Fibroblast of lung (primary cell): ENCODE results near the gene GNAT3. TPM values are rescaled to one million over a fixed set of nuclear protein-coding genes. Genes with fewer than 3 reads are reported as not detected.

Experiments used
- DNase-seq, 2 donors: peaks; one replicate each; pipeline versions ENCODE4 v3.0.0 to v3.0.0-alpha.2; 2010; ENCODE audit warnings: low read depth in 2 of 2
- H2AFZ ChIP-seq: 2 replicates; pipeline ENCODE4 v1.5.1; 2012; ENCODE audit warnings: low read length, control low read depth, inconsistent platforms
- H3K27ac ChIP-seq: 2 replicates; pipeline ENCODE4 v1.5.1; 2011; ENCODE audit warnings: low read length, control low read depth; ENCODE audit not compliant: insufficient read depth
- H3K27me3 ChIP-seq: 2 replicates; pipeline ENCODE4 v1.5.1; 2011; ENCODE audit warnings: mild to moderate bottlenecking, low read length; ENCODE audit not compliant: control insufficient read depth, insufficient read depth
- H3K36me3 ChIP-seq: 2 replicates; pipeline ENCODE4 v1.5.1; 2011; ENCODE audit warnings: low read length; ENCODE audit not compliant: control insufficient read depth, insufficient read depth
- H3K4me1 ChIP-seq: 2 replicates; pipeline ENCODE4 v1.5.1; 2011; ENCODE audit warnings: low read length; ENCODE audit not compliant: control insufficient read depth, insufficient read depth; ENCODE audit errors: extremely low read depth
- H3K4me2 ChIP-seq: 2 replicates; pipeline ENCODE4 v1.5.1; 2011; ENCODE audit warnings: low read length, control low read depth; ENCODE audit not compliant: insufficient read depth; ENCODE audit errors: extremely low read depth
- H3K4me3 ChIP-seq, 4 experiments: fragments of 200-600 bp in 1 of 4; sonication (generic) in 1 of 4; replicated peaks in 1 of 4; 2 replicates each; pipeline ENCODE4 v1.5.1; 2011 to 2016; ENCODE audit warnings: low read length in 4 of 4, low read depth in 3 of 4, mild to moderate bottlenecking in 3 of 4, control low read depth in 2 of 4, inconsistent platforms in 1 of 4, mixed read lengths in 1 of 4; ENCODE audit not compliant: insufficient read depth in 1 of 4; ENCODE audit errors: control extremely low read depth in 1 of 4
- H3K79me2 ChIP-seq: 2 replicates; pipeline ENCODE4 v1.5.1; 2012; ENCODE audit warnings: mild to moderate bottlenecking, low read length, inconsistent platforms; ENCODE audit not compliant: control insufficient read depth, insufficient read depth
- H3K9ac ChIP-seq: 2 replicates; pipeline ENCODE4 v1.5.1; 2011; ENCODE audit warnings: mild to moderate bottlenecking, low read length, control low read depth; ENCODE audit not compliant: insufficient read depth
- H3K9me3 ChIP-seq: 2 replicates; pipeline ENCODE4 v1.5.1; 2012; ENCODE audit warnings: low read depth, low read length; ENCODE audit not compliant: control insufficient read depth, insufficient read depth
- H4K20me1 ChIP-seq: 2 replicates; pipeline ENCODE4 v1.5.1; 2011; ENCODE audit warnings: low read length; ENCODE audit not compliant: control insufficient read depth, insufficient read depth; ENCODE audit errors: extremely low read depth
- CTCF ChIP-seq, 2 donors: IDR thresholded peaks in 1 of 2; conservative IDR thresholded peaks in 1 of 2; 1 replicate in 1 of 2; 2 replicates in 1 of 2; pipeline ENCODE4 v1.5.1; 2011 to 2012; ENCODE audit warnings: low read length in 2 of 2, control low read depth in 1 of 2, inconsistent platforms in 1 of 2, low read depth in 1 of 2, mild to moderate bottlenecking in 1 of 2
- EZH2 ChIP-seq: IDR thresholded peaks from 2 replicates; pipeline ENCODE4 v1.5.1; 2012; ENCODE audit warnings: low read length, control low read depth, mild to moderate bottlenecking; ENCODE audit errors: missing control alignments
- polyA plus RNA-seq, 2 donors: library from polyadenylated mRNA; depleted of rRNA in 1 of 2; stranded (reverse) in 1 of 2; unstranded in 1 of 2; fragments of >200 nt; gene quantifications; 2 replicates each; pipeline ENCODE4 v1.2.1, GENCODE V29; 2011 to 2012; ENCODE audit warnings: missing spikeins in 1 of 2
- total RNA-seq: library from RNA; depleted of rRNA; stranded (reverse); fragments of >200 nt; gene quantifications from 2 replicates; pipeline ENCODE4 v1.2.1, GENCODE V29; 2014

The GNAT3 gene
- total and polyA plus RNA-seq, 2 donors (not counting 1 experiment from before 2014, with no cell fraction given) = not detected

- DNase-seq = peak in 1 of 2 donors; percentile 46
- Histone ChIP-seq H3K27me3 (no peaks in the 10 kb centered on the region), H3K79me2 (no peaks in the 10 kb centered on the region), H3K4me2 (no peak overlapping the region), H3K9ac (no peak overlapping the region), H3K9me3 (no peaks in the 10 kb centered on the region), H3K4me3 (no peak overlapping the region), H3K36me3 (no peaks in the 10 kb centered on the region), H2AFZ (no peak overlapping the region), H3K4me1 (no peaks in the 10 kb centered on the region), H4K20me1 (no peaks in the 10 kb centered on the region), H3K27ac (no peak overlapping the region)
- TF ChIP-seq EZH2 = no peak
- no peak for TF ChIP-seq CTCF (conservative IDR thresholded peaks at IDR 0.05 in 1 of 2, IDR thresholded peaks at IDR 0.05 in 1 of 2; ENCODE audit: low read depth in 1 of 2, low read length in 2 of 2)
Measured at GRCh38 chr7:80488406-80488805, 23.5 kb downstream of the GNAT3 start.

GRCh38 chr7:80485721-80486120, 26.1 kb downstream of the GNAT3 start:
- no peaks in the 10 kb centered on the region for H4K20me1 ChIP-seq
- no peak overlapping the region for H3K4me3 ChIP-seq
- no peaks in the 10 kb centered on the region for H3K9me3 ChIP-seq
- H3K4me2 ChIP-seq = no peak overlapping the region
- H2AFZ ChIP-seq = no peak overlapping the region
- H3K27ac ChIP-seq = no peak overlapping the region
- DNase-seq = peak in 1 of 2 donors; percentile 41
- TF ChIP-seq CTCF (conservative IDR thresholded peaks at IDR 0.05 in 1 of 2, IDR thresholded peaks at IDR 0.05 in 1 of 2; ENCODE audit: low read depth in 1 of 2, low read length in 2 of 2) (no peak), EZH2 (no peak)
- no peaks in the 10 kb centered on the region for H3K27me3 ChIP-seq
- H3K9ac ChIP-seq = no peak overlapping the region
- H3K79me2 ChIP-seq = no peaks in the 10 kb centered on the region
- no peaks in the 10 kb centered on the region for H3K36me3 ChIP-seq
- no peaks in the 10 kb centered on the region for H3K4me1 ChIP-seq

- H3K36me3 ChIP-seq = no peaks in the 10 kb centered on the region
- no peaks in the 10 kb centered on the region for H3K27me3 ChIP-seq
- no peaks in the 10 kb centered on the region for H3K9me3 ChIP-seq
- TF ChIP-seq CTCF (conservative IDR thresholded peaks at IDR 0.05 in 1 of 2, IDR thresholded peaks at IDR 0.05 in 1 of 2; ENCODE audit: low read depth in 1 of 2, low read length in 2 of 2) = no peak
- no peak for TF ChIP-seq EZH2
- H3K79me2 ChIP-seq = no peaks in the 10 kb centered on the region
- no peaks in the 10 kb centered on the region for H4K20me1 ChIP-seq
- H3K9ac ChIP-seq = no peak overlapping the region
- DNase-seq = peak in 1 of 2 donors; percentile 13
- no peak overlapping the region for H3K27ac ChIP-seq
- no peak overlapping the region for H3K4me2 ChIP-seq
- no peak overlapping the region for H3K4me3 ChIP-seq
- H3K4me1 ChIP-seq = no peaks in the 10 kb centered on the region
- H2AFZ ChIP-seq = no peak overlapping the region
Measured at GRCh38 chr7:80482950-80483349, 28.9 kb downstream of the GNAT3 start.
